Astrocyte (in vitro differentiated cells and primary cell): ENCODE results near the gene HSPG2. TPM values are rescaled to one million over a fixed set of nuclear protein-coding genes. Genes with fewer than 3 reads are reported as not detected.

ENCODE experiments used
- DNase-seq: peaks from one replicate; pipeline ENCODE4 v3.0.0-alpha.2; 2010; ENCODE audit warnings: low read depth
- FAIRE-seq: peaks from 2 replicates; lab custom pipeline; 2011; peaks lifted over from hg19 to GRCh38; lab: Jason Lieb, UNC
- H2AFZ ChIP-seq: 2 replicates; pipeline ENCODE4 v1.6.0; 2012; ENCODE audit warnings: low read depth, low read length, inconsistent platforms
- H3K27ac ChIP-seq: 2 replicates; pipeline ENCODE4 v1.5.1; 2011; ENCODE audit warnings: low read depth, low read length, inconsistent platforms
- H3K27me3 ChIP-seq: 2 replicates; pipeline ENCODE4 v1.6.0; 2011; ENCODE audit warnings: low read length, inconsistent platforms; ENCODE audit not compliant: insufficient read depth
- H3K36me3 ChIP-seq: 2 replicates; pipeline ENCODE4 v1.5.1; 2011; ENCODE audit warnings: low read length, inconsistent platforms; ENCODE audit not compliant: insufficient read depth
- H3K4me1 ChIP-seq: 2 replicates; pipeline ENCODE4 v1.5.1; 2011; ENCODE audit warnings: low read length, inconsistent platforms; ENCODE audit not compliant: insufficient read depth
- H3K4me2 ChIP-seq: 2 replicates; pipeline ENCODE4 v1.6.0; 2012; ENCODE audit warnings: low read length, inconsistent platforms
- H3K4me3 ChIP-seq: 2 replicates; pipeline ENCODE4 v1.5.1; 2011; ENCODE audit warnings: low read depth, mild to moderate bottlenecking, low read length, inconsistent platforms; ENCODE audit not compliant: insufficient read depth
- H3K79me2 ChIP-seq: 2 replicates; pipeline ENCODE4 v1.6.0; 2012; ENCODE audit warnings: mild to moderate bottlenecking, low read length, inconsistent platforms; ENCODE audit not compliant: insufficient read depth
- H3K9ac ChIP-seq: 2 replicates; pipeline ENCODE4 v1.6.0; 2012; ENCODE audit warnings: mild to moderate bottlenecking, low read length, inconsistent platforms
- H3K9me3 ChIP-seq: 2 replicates; pipeline ENCODE4 v1.5.1; 2012; ENCODE audit warnings: low read depth, mild to moderate bottlenecking, low read length, inconsistent platforms; ENCODE audit not compliant: insufficient read depth
- H4K20me1 ChIP-seq: 2 replicates; pipeline ENCODE4 v1.6.0; 2012; ENCODE audit warnings: low read length, inconsistent platforms; ENCODE audit not compliant: insufficient read depth
- H3K27ac Mint-ChIP-seq: one replicate; pipeline ENCODE4 v1.8.0; 2021; ENCODE audit warnings: mild to moderate bottlenecking, mixed read lengths; ENCODE audit not compliant: unreplicated experiment
- H3K27me3 Mint-ChIP-seq: one replicate; pipeline ENCODE4 v1.8.0; 2021; ENCODE audit warnings: low read depth, mixed read lengths; ENCODE audit not compliant: unreplicated experiment
- H3K36me3 Mint-ChIP-seq: one replicate; pipeline ENCODE4 v1.8.0; 2021; ENCODE audit warnings: low read depth, mixed read lengths; ENCODE audit not compliant: unreplicated experiment
- H3K4me1 Mint-ChIP-seq: one replicate; pipeline ENCODE4 v1.8.0; 2021; ENCODE audit warnings: low read depth, mixed read lengths; ENCODE audit not compliant: unreplicated experiment
- H3K4me3 Mint-ChIP-seq: one replicate; pipeline ENCODE4 v1.8.0; 2021; ENCODE audit warnings: mild to moderate bottlenecking, moderate library complexity, mixed read lengths; ENCODE audit not compliant: unreplicated experiment
- H3K9me3 Mint-ChIP-seq: one replicate; pipeline ENCODE4 v1.8.0; 2021; ENCODE audit warnings: mild to moderate bottlenecking, mixed read lengths; ENCODE audit not compliant: unreplicated experiment
- EZH2 ChIP-seq: IDR thresholded peaks from 2 replicates; pipeline ENCODE4 v1.6.1; 2012; ENCODE audit warnings: mild to moderate bottlenecking, low read length, inconsistent platforms; ENCODE audit not compliant: insufficient read depth
- total RNA-seq: library from RNA; stranded (reverse); gene quantifications from 2 replicates; pipeline ENCODE4 v1.2.1, GENCODE V29; 2021
- TF ChIP-seq, protein P1 (sequence below): IDR thresholded peaks from 2 replicates; pipeline ENCODE4 v1.5.1; 2011; ENCODE audit warnings: low read depth, mild to moderate bottlenecking, inconsistent platforms, low read length, moderate library complexity; ENCODE audit not compliant: insufficient read depth

HSPG2 gene
- total RNA-seq, 1 donor from 2014 or later: 249 TPM

DNA sequence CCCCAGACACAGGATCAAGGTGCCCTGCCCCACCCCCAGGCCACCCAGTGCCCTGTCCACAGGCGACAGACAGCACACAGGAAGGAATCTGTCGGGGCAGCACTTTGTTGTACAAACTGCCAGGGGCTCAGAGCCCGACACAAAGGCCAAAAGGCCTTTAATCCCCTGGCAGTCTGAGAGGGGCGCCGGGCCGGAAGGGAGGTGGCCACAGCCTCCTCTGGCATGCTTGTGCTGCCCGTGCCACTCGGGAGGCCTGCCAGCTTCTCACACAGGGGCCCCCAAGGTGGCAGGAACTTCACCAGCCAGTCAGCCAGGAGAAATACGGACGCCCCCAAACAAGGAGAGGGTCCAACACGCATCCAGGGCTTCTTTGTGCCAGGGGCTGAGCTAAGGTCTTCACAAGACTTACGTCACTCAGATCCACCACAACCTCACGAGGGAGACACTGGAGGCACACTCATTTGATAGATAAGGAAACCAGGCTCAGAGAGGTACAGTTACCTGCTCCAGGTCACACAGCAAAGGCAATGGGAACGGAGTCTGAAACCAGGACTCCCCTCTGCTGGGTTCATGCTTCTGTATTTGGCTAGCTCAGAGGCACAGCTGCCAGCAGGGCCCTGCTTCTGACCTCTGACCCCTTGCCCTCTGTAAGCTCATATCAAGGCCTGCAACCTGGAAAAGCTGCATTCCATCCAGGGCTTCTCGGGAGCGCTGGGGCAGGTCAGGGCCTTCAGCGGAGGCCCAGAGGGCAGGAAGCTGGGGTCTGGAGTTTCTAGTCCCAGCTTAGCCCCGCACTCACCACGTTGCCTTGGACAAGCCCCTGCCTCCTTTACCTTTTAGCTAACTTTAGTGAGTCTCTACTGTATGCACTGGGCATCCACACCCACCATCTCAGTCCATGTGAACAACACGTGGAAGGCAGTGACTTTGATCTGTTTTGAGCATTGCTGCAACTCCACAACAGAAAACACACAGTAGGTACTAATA, 34.8 kb downstream of the HSPG2 start:
- no peaks in the 10 kb centered on the region for H3K9me3 Mint-ChIP-seq
- no peak overlapping the region for H3K4me3 Mint-ChIP-seq
- no peak overlapping the region for H3K4me3 ChIP-seq
- no peaks in the 10 kb centered on the region for H3K36me3 ChIP-seq
- no peaks in the 10 kb centered on the region for H3K27me3 ChIP-seq
- H4K20me1 ChIP-seq: peaks cover 63% of the 10 kb centered on the region
- H3K4me1 Mint-ChIP-seq: peaks cover 48% of the 10 kb centered on the region
- H2AFZ ChIP-seq: no peak overlapping the region
- TF ChIP-seq EZH2: no peak
- TF ChIP-seq, protein P1, sequence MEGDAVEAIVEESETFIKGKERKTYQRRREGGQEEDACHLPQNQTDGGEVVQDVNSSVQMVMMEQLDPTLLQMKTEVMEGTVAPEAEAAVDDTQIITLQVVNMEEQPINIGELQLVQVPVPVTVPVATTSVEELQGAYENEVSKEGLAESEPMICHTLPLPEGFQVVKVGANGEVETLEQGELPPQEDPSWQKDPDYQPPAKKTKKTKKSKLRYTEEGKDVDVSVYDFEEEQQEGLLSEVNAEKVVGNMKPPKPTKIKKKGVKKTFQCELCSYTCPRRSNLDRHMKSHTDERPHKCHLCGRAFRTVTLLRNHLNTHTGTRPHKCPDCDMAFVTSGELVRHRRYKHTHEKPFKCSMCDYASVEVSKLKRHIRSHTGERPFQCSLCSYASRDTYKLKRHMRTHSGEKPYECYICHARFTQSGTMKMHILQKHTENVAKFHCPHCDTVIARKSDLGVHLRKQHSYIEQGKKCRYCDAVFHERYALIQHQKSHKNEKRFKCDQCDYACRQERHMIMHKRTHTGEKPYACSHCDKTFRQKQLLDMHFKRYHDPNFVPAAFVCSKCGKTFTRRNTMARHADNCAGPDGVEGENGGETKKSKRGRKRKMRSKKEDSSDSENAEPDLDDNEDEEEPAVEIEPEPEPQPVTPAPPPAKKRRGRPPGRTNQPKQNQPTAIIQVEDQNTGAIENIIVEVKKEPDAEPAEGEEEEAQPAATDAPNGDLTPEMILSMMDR: no peak
- peaks cover 14% of the 10 kb centered on the region for H3K36me3 Mint-ChIP-seq
- peaks cover 51% of the 10 kb centered on the region for H3K79me2 ChIP-seq
- H3K4me2 ChIP-seq: peak overlapping the region; percentile 23
- H3K4me1 ChIP-seq: peaks cover 51% of the 10 kb centered on the region
- peak overlapping the region; percentile 42 for H3K9ac ChIP-seq
- no peaks in the 10 kb centered on the region for H3K9me3 ChIP-seq
- peak overlapping the region; percentile 20 for H3K27ac ChIP-seq
- H3K27ac Mint-ChIP-seq: peak overlapping the region; percentile 73
- DNase-seq (no peak), FAIRE-seq (no peak)
- no peaks in the 10 kb centered on the region for H3K27me3 Mint-ChIP-seq

DNA sequence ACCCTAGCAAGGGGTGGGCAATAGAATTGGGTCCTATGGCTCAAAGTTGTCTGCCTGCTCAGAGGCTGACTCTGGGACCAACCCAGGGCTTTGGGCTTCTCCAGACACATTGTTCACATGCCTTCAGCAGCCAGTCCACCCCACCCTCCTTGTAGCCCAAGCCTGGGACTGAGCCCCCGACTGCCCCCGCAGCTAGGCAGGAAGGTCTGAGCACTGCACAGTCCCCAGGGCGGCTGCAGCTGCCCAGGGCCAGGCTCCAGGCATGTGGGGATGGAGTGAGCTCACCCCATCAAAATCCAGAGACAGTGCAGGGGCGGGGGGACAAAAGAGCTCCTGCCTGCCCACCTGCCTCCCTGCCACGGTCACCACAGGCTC, 35.6 kb downstream of the HSPG2 start:
- Mint-ChIP-seq H3K27me3 (no peaks in the 10 kb centered on the region), H3K4me1 (peaks cover 56% of the 10 kb centered on the region), H3K9me3 (no peaks in the 10 kb centered on the region), H3K27ac (peak overlapping the region; percentile 73), H3K36me3 (peaks cover 14% of the 10 kb centered on the region), H3K4me3 (no peak overlapping the region)
- Histone ChIP-seq H3K27ac (peak overlapping the region; percentile 20), H3K36me3 (no peaks in the 10 kb centered on the region), H3K9me3 (no peaks in the 10 kb centered on the region), H3K9ac (peak overlapping the region; percentile 42), H3K79me2 (peaks cover 46% of the 10 kb centered on the region), H3K4me3 (no peak overlapping the region), H3K4me1 (peaks cover 59% of the 10 kb centered on the region), H2AFZ (no peak overlapping the region), H3K27me3 (no peaks in the 10 kb centered on the region), H4K20me1 (peaks cover 70% of the 10 kb centered on the region), H3K4me2 (peak overlapping the region; percentile 23)
- DNase-seq: peak; percentile 63
- FAIRE-seq: no peak
- TF ChIP-seq, protein P1: no peak
- TF ChIP-seq EZH2: no peak
